Hepatocyte (in vitro differentiated cells): ENCODE measurements around the gene BPIFB2. TPM values are rescaled to one million over a fixed set of nuclear protein-coding genes. Genes with fewer than 3 reads are reported as not detected.

Source experiments
- DNase-seq: peaks from one replicate; pipeline ENCODE4 v3.0.0-alpha.2; 2016; ENCODE audit warnings: low spot score
- H2AFZ ChIP-seq: fragments of 200-600 bp; sonication (generic); 2 replicates; pipeline ENCODE4 v1.6.0; 2016; ENCODE audit warnings: antibody characterized with exemption, mild to moderate bottlenecking
- H3K27ac ChIP-seq: fragments of 200-600 bp; sonication (generic); 2 replicates; pipeline ENCODE4 v1.5.1; 2016; ENCODE audit warnings: mild to moderate bottlenecking
- H3K27me3 ChIP-seq: fragments of 200-600 bp; sonication (generic); 2 replicates; pipeline ENCODE4 v1.6.1; 2016
- H3K36me3 ChIP-seq: fragments of 200-600 bp; sonication (generic); replicated peaks from 2 replicates; pipeline ENCODE4 v1.5.1; 2016; ENCODE audit warnings: low read depth; ENCODE audit not compliant: insufficient read depth
- H3K4me1 ChIP-seq: fragments of 200-600 bp; sonication (generic); 2 replicates; pipeline ENCODE4 v1.5.1; 2016; ENCODE audit warnings: mild to moderate bottlenecking, moderate library complexity; ENCODE audit not compliant: insufficient read depth
- H3K4me2 ChIP-seq: fragments of 200-600 bp; sonication (generic); 2 replicates; pipeline ENCODE4 v1.6.0; 2016
- H3K4me3 ChIP-seq: fragments of 200-600 bp; sonication (generic); 2 replicates; pipeline ENCODE4 v1.5.1; 2016; ENCODE audit warnings: mild to moderate bottlenecking
- H3K79me2 ChIP-seq: fragments of 200-600 bp; sonication (generic); 2 replicates; pipeline ENCODE4 v1.6.0; 2017; ENCODE audit warnings: mild to moderate bottlenecking
- H3K9me2 ChIP-seq: fragments of 200-600 bp; sonication (generic); replicated peaks from 2 replicates; pipeline ENCODE4 v1.6.0; 2017; ENCODE audit warnings: mild to moderate bottlenecking; ENCODE audit not compliant: insufficient read depth
- H3K9me3 ChIP-seq: fragments of 200-600 bp; sonication (generic); 2 replicates; pipeline ENCODE4 v1.5.1; 2016; ENCODE audit warnings: low read depth, mild to moderate bottlenecking
- H4K20me1 ChIP-seq: fragments of 200-600 bp; sonication (generic); 2 replicates; pipeline ENCODE4 v1.6.0; 2016; ENCODE audit warnings: mild to moderate bottlenecking; ENCODE audit not compliant: insufficient read depth, poor library complexity, severe bottlenecking
- EZH2 ChIP-seq: fragments of 200-600 bp; sonication (generic); IDR thresholded peaks from 2 replicates; pipeline ENCODE4 v1.6.1; 2016; ENCODE audit warnings: antibody characterized with exemption, mild to moderate bottlenecking, borderline replicate concordance
- EZH2phosphoT487 ChIP-seq: fragments of 200-600 bp; sonication (generic); IDR thresholded peaks from one replicate; pipeline ENCODE4 v1.6.1; 2018; ENCODE audit warnings: antibody characterized with exemption, mild to moderate bottlenecking, low read depth, moderate library complexity; ENCODE audit not compliant: unreplicated experiment, severe bottlenecking
- WGBS: methylation state at CpG from one replicate; pipeline ENCODE4 v1.1.6; 2016; ENCODE audit warnings: low lambda C conversion rate; ENCODE audit errors: missing lambda C conversion rate; 5-methylcytosine and 5-hydroxymethylcytosine counted together
- polyA plus RNA-seq: library from polyadenylated mRNA; unstranded; fragments of >200 nt; fragmentation: Nextera tagmentation; extraction: Ambion mirVana; gene quantifications from 2 replicates; pipeline ENCODE4 v1.2.1, GENCODE V29; 2016
- total RNA-seq: library from RNA; depleted of rRNA; stranded (reverse); fragments of >200 nt; gene quantifications from 2 replicates; pipeline ENCODE4 v1.2.3, GENCODE V29; 2014
- TF ChIP-seq, protein P1 (sequence below): fragments of 200-600 bp; sonication (generic); IDR thresholded peaks from 2 replicates; pipeline ENCODE4 v1.5.1; 2016; ENCODE audit warnings: antibody characterized with exemption, mild to moderate bottlenecking; ENCODE audit not compliant: poor library complexity

BPIFB2 gene
- total and polyA plus RNA-seq, 2 experiments from 2014 or later: 0.30 to 0.70 TPM

DNA sequence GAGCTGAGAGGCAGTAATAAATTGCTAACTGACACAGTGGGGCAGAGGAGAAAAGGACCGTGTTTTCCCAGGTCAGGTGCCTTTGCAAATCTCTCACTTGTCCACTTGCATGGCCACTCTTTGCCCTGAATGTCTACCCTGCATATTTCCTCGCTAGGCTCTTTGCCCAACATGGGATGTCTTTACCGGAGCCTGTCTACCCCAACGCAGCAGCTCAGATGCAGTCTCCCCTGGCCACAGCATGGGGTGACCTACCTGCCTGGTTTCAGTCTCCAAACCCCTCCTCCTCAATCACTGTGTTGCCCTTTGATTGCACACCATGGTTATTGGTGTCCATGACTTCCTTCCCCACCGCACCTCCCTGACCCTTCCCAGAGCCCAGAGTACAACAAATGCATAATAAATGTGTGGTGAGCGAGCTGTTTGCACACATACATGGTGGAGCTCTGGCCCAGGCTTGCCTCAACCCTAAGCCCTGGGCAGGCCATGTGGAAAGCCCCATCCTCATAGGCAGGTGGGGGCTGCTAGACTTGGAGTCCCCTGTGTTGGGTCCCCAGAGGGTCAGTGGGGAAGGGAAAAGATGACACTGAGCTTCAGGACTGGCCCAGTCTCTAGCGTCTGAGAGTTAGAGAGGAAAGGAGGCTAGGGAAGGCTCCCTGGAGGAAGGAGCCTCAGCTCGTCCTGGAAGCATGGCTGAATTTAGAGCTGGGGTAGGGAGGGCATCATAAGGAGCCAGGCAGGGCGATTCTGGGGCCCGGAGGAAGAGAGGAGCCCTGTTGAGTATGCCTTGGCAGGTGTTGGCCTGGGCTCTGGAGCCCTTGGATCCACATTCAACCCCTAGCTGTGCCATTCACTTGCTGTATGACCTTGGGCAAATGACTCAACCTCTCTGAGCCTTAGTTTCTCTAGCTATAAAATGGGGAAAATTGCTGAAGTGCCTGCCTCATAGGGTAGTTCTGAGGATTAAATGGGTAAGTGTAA is 19.6 kb downstream of the BPIFB2 start:
- DNase-seq: no peak
- TF ChIP-seq EZH2phosphoT487 (no peak), EZH2 (no peak)
- TF ChIP-seq, protein P1, sequence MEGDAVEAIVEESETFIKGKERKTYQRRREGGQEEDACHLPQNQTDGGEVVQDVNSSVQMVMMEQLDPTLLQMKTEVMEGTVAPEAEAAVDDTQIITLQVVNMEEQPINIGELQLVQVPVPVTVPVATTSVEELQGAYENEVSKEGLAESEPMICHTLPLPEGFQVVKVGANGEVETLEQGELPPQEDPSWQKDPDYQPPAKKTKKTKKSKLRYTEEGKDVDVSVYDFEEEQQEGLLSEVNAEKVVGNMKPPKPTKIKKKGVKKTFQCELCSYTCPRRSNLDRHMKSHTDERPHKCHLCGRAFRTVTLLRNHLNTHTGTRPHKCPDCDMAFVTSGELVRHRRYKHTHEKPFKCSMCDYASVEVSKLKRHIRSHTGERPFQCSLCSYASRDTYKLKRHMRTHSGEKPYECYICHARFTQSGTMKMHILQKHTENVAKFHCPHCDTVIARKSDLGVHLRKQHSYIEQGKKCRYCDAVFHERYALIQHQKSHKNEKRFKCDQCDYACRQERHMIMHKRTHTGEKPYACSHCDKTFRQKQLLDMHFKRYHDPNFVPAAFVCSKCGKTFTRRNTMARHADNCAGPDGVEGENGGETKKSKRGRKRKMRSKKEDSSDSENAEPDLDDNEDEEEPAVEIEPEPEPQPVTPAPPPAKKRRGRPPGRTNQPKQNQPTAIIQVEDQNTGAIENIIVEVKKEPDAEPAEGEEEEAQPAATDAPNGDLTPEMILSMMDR: no peak
- Histone ChIP-seq H3K27ac (no peak overlapping the region), H2AFZ (no peak overlapping the region), H3K79me2 (no peaks in the 10 kb centered on the region), H3K4me1 (no peaks in the 10 kb centered on the region), H3K9me3 (no peaks in the 10 kb centered on the region), H4K20me1 (no peaks in the 10 kb centered on the region), H3K27me3 (peaks cover 18% of the 10 kb centered on the region), H3K4me2 (no peak overlapping the region), H3K36me3 (no peaks in the 10 kb centered on the region), H3K4me3 (no peak overlapping the region), H3K9me2 (no peaks in the 10 kb centered on the region)
- WGBS: 80% methylated on average over 10 of the region's 10 CpGs

DNA sequence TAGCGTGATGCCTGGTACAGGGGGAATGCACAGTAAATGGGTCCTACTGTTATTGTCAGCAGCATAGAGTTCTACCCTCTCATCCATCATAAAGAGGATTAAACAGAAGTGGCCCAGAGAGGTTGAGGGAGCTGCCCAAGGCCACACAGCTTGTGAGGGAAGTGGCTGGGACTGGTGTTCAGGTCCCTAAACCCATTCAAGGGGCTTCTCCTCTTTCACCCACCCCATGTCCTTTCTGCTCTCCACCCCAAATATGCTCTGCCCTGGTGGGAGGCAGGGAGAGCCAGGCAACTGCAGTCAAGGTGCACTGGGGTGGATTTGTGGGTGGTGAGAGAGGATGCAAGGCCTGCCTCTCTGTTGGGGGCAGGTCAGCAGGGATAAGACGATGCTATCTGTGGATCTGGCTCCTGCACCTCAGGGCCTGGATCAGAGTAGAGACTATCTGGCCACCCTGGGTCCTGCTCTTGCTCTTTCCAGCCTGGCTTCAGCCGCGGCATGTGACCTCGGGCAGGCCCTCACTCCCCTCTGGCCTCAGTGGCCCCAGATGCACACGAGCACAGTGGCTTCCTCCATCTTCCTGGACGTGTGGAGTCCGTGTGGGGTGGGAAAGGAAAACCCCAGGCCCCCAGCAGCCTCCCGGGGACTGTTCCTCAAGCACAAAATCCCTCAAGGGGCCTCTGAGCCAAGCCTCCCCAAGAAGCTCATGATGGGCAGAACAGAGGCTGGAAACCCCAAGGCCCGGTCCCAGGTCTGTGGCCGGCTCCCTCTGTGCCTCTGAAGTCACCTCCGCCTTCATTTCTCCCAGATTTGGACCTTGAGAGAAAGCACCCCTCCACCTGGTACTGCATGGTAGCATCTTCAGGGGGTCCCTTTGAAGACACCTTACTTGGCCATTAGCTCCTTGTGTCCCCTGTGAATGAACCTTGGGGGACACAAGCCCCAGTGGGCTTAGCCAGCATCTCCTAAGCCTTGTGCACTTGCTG is 20.6 kb downstream of the BPIFB2 start:
- Histone ChIP-seq H3K79me2 (no peaks in the 10 kb centered on the region), H2AFZ (no peak overlapping the region), H3K4me3 (no peak overlapping the region), H3K4me1 (no peaks in the 10 kb centered on the region), H4K20me1 (no peaks in the 10 kb centered on the region), H3K9me3 (no peaks in the 10 kb centered on the region), H3K4me2 (no peak overlapping the region), H3K9me2 (no peaks in the 10 kb centered on the region), H3K27ac (no peak overlapping the region), H3K36me3 (no peaks in the 10 kb centered on the region), H3K27me3 (peaks cover 16% of the 10 kb centered on the region)
- WGBS: 76% methylated on average over 12 of the region's 12 CpGs
- no peak for DNase-seq
- no peak for TF ChIP-seq EZH2phosphoT487
- TF ChIP-seq, protein P1: no peak
- no peak for TF ChIP-seq EZH2

DNA sequence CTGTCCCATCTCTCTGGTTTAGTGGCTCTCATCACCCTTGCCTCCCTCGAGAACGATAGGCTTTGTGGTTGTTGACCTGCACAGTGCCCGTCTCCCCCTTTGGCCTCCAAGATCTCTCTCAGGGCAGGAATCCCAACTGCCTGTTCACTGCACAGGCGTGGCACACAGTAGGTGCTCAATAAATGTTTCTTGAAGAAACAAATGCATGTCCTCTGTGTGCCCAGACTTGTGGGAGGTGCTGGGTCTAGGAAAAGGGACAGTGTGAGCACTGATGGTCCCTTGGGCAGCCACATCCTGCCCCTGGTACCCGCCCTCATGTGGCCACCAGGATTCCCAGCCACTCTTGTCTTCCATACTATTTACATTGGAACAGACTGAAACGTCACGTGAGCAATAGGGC is 21.4 kb downstream of the BPIFB2 start:
- peaks cover 16% of the 10 kb centered on the region for H3K27me3 ChIP-seq
- no peaks in the 10 kb centered on the region for H3K4me1 ChIP-seq
- no peak for TF ChIP-seq EZH2phosphoT487
- TF ChIP-seq EZH2: no peak
- TF ChIP-seq, protein P1: no peak
- H3K36me3 ChIP-seq: no peaks in the 10 kb centered on the region
- DNase-seq: no peak
- H3K79me2 ChIP-seq: no peaks in the 10 kb centered on the region
- H3K9me2 ChIP-seq: no peaks in the 10 kb centered on the region
- no peak overlapping the region for H3K27ac ChIP-seq
- 78% methylated on average over 7 of the region's 7 CpGs for WGBS
- H3K4me2 ChIP-seq: no peak overlapping the region
- H4K20me1 ChIP-seq: no peaks in the 10 kb centered on the region
- no peaks in the 10 kb centered on the region for H3K9me3 ChIP-seq
- no peak overlapping the region for H3K4me3 ChIP-seq
- H2AFZ ChIP-seq: no peak overlapping the region
